ENCODE measurements around the gene ALPI. TPM values are rescaled to one million over a fixed set of nuclear protein-coding genes. Genes with fewer than 3 reads are reported as not detected.

Gene ALPI
- total RNA-seq, 4 donors from 2014 or later, result 0.17 TPM; not detected in 3

- peaks cover 0 to 53% (median 3%) of the 10 kb centered on the region in 4 donors for H3K27me3 ChIP-seq
- 80% methylated on average over 11 of the region's 21 CpGs for WGBS
These were observed 1.4 kb downstream of the ALPI start for GRCh38 chr2:232457121-232458011.

DNA sequence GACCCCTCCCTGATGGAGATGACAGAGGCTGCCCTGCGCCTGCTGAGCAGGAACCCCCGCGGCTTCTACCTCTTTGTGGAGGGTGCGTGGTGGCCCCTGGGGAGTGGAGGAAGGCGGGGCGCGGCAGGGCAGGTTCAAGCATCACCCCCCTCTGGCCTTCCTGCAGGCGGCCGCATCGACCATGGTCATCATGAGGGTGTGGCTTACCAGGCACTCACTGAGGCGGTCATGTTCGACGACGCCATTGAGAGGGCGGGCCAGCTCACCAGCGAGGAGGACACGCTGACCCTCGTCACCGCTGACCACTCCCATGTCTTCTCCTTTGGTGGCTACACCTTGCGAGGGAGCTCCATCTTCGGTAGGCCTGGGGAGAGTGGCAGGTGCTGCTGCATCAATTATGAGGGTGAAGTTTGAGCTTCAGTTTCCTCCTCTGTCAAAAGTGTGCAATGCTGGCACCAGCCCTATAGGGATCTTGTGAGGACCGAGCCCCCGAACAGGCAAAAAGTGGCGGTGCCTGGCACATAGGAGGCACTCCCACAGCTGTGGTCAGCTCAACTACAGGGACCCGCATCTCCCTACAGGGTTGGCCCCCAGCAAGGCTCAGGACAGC lies 2.2 kb downstream of the ALPI start:
- no peak for DNase-seq (ENCODE audit: extremely low spot score)
- Histone ChIP-seq H3K9me3 (no peaks in the 10 kb centered on the region), H3K27me3 (peaks cover 0 to 53% (median 3%) of the 10 kb centered on the region in 4 donors), H3K4me3 (no peak overlapping the region), H3K27ac (replicated peaks in 1 of 4) (no peak overlapping the region), H3K4me1 (no peaks in the 10 kb centered on the region), H3K36me3 (no peaks in the 10 kb centered on the region)
- 81% methylated on average over 21 of the region's 25 CpGs for WGBS
- no peak for TF ChIP-seq POLR2AphosphoS5 (IDR thresholded peaks at IDR 0.05)
- TF ChIP-seq, protein P1, sequence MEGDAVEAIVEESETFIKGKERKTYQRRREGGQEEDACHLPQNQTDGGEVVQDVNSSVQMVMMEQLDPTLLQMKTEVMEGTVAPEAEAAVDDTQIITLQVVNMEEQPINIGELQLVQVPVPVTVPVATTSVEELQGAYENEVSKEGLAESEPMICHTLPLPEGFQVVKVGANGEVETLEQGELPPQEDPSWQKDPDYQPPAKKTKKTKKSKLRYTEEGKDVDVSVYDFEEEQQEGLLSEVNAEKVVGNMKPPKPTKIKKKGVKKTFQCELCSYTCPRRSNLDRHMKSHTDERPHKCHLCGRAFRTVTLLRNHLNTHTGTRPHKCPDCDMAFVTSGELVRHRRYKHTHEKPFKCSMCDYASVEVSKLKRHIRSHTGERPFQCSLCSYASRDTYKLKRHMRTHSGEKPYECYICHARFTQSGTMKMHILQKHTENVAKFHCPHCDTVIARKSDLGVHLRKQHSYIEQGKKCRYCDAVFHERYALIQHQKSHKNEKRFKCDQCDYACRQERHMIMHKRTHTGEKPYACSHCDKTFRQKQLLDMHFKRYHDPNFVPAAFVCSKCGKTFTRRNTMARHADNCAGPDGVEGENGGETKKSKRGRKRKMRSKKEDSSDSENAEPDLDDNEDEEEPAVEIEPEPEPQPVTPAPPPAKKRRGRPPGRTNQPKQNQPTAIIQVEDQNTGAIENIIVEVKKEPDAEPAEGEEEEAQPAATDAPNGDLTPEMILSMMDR (IDR thresholded peaks at IDR 0.05), result no peak
- intact Hi-C loops (cut with DNase I), result no loop called here

More at GRCh38 chr2:232457121-232458011, 1.4 kb downstream of the ALPI start:
- Histone ChIP-seq H3K9me3 (no peaks in the 10 kb centered on the region), H3K27ac (replicated peaks in 1 of 4) (no peak overlapping the region), H3K36me3 (no peaks in the 10 kb centered on the region), H3K4me1 (no peaks in the 10 kb centered on the region), H3K4me3 (no peak overlapping the region)
- no peak for DNase-seq (ENCODE audit: extremely low spot score)
- intact Hi-C loops (cut with DNase I), result no loop called here
- TF ChIP-seq POLR2AphosphoS5 (IDR thresholded peaks at IDR 0.05), result no peak
- no peak for TF ChIP-seq POLR2A (IDR thresholded peaks at IDR 0.05; ENCODE audit: low read depth)
- TF ChIP-seq, protein P1 (IDR thresholded peaks at IDR 0.05), result no peak
- no peak for TF ChIP-seq EP300 (IDR thresholded peaks at IDR 0.05)

- H3K27me3 ChIP-seq, result peaks cover 0 to 57% (median 3%) of the 10 kb centered on the region in 4 donors
- no peak overlapping the region for H3K27ac ChIP-seq (replicated peaks in 1 of 4)
- TF ChIP-seq POLR2A (IDR thresholded peaks at IDR 0.05; ENCODE audit: low read depth) (no peak), EP300 (IDR thresholded peaks at IDR 0.05) (no peak), POLR2AphosphoS5 (IDR thresholded peaks at IDR 0.05) (no peak)
- TF ChIP-seq, protein P1 (IDR thresholded peaks at IDR 0.05), result no peak
- H3K36me3 ChIP-seq, result no peaks in the 10 kb centered on the region
- H3K4me1 ChIP-seq, result no peaks in the 10 kb centered on the region
- H3K4me3 ChIP-seq, result no peak overlapping the region
- 52% methylated on average over 31 of the region's 56 CpGs for WGBS
- intact Hi-C loops (cut with DNase I), result no loop called here
- DNase-seq (ENCODE audit: extremely low spot score), result no peak
- H3K9me3 ChIP-seq, result no peaks in the 10 kb centered on the region
These were observed 2.9 kb downstream of the ALPI start for GRCh38 chr2:232458661-232459418.

GRCh38 chr2:232459419-232460035 lies 3.6 kb downstream of the ALPI start:
- peaks cover 0 to 63% (median 3%) of the 10 kb centered on the region in 4 donors for H3K27me3 ChIP-seq
- intact Hi-C loops (cut with DNase I), result no loop called here
- no peak for DNase-seq (ENCODE audit: extremely low spot score)
- H3K36me3 ChIP-seq, result no peaks in the 10 kb centered on the region
- no peak overlapping the region for H3K27ac ChIP-seq (replicated peaks in 1 of 4)
- no peaks in the 10 kb centered on the region for H3K4me1 ChIP-seq
- TF ChIP-seq EP300 (IDR thresholded peaks at IDR 0.05), result no peak
- TF ChIP-seq POLR2A (IDR thresholded peaks at IDR 0.05; ENCODE audit: low read depth), result no peak
- TF ChIP-seq POLR2AphosphoS5 (IDR thresholded peaks at IDR 0.05), result no peak
- TF ChIP-seq, protein P1 (IDR thresholded peaks at IDR 0.05), result no peak
- WGBS, result 84% methylated on average over 3 of the region's 11 CpGs
- no peaks in the 10 kb centered on the region for H3K9me3 ChIP-seq
- H3K4me3 ChIP-seq, result no peak overlapping the region

All from esophagus muscularis mucosa (tissue), 4 donors.